ENCODE data around the gene METRN. TPM values are rescaled to one million over a fixed set of nuclear protein-coding genes. Genes with fewer than 3 reads are reported as not detected.
"Not testable (repeated sequence)": the region's sequence is repeated elsewhere in the genome, so short reads cannot be mapped to it uniquely, and the experiment has no call there.

Gene METRN
- total and polyA plus RNA-seq, 2 donors (not counting 1 experiment from before 2014, with no cell fraction given) = 5.3 to 35.3 TPM

GRCh38 chr16:741986-742629 is 27.2 kb downstream of the METRN start:
- Histone ChIP-seq H3K36me3 (ENCODE audit: control insufficient read depth, insufficient read depth, low read length) (peaks cover 3% of the 10 kb centered on the region), H3K27me3 (ENCODE audit: control insufficient read depth, insufficient read depth, low read length) (no peaks in the 10 kb centered on the region), H3K4me1 (ENCODE audit: control insufficient read depth, extremely low read depth, insufficient read depth, low read length) (no peaks in the 10 kb centered on the region), H3K4me3 (replicated peaks in 1 of 4; ENCODE audit: control extremely low read depth in 1 of 4, insufficient read depth in 1 of 4, low read depth in 3 of 4, low read length in 4 of 4) (no peak overlapping the region), H3K27ac (ENCODE audit: insufficient read depth, low read length) (no peak overlapping the region), H3K79me2 (ENCODE audit: control insufficient read depth, insufficient read depth, low read length) (peaks cover 3% of the 10 kb centered on the region), H3K4me2 (ENCODE audit: extremely low read depth, insufficient read depth, low read length) (no peak overlapping the region), H3K9ac (ENCODE audit: insufficient read depth, low read length) (no peak overlapping the region), H2AFZ (ENCODE audit: low read length) (no peak overlapping the region), H3K9me3 (ENCODE audit: control insufficient read depth, insufficient read depth, low read depth, low read length) (no peaks in the 10 kb centered on the region), H4K20me1 (ENCODE audit: control insufficient read depth, extremely low read depth, insufficient read depth, low read length) (no peaks in the 10 kb centered on the region)
- TF ChIP-seq EZH2 (IDR thresholded peaks at IDR 0.05; ENCODE audit: low read length, missing control alignments) = no peak
- TF ChIP-seq CTCF (conservative IDR thresholded peaks at IDR 0.05 in 1 of 2, IDR thresholded peaks at IDR 0.05 in 1 of 2; ENCODE audit: low read depth in 1 of 2, low read length in 2 of 2) = no peak
- DNase-seq (ENCODE audit: low read depth in 2 of 2) = no peak

DNA sequence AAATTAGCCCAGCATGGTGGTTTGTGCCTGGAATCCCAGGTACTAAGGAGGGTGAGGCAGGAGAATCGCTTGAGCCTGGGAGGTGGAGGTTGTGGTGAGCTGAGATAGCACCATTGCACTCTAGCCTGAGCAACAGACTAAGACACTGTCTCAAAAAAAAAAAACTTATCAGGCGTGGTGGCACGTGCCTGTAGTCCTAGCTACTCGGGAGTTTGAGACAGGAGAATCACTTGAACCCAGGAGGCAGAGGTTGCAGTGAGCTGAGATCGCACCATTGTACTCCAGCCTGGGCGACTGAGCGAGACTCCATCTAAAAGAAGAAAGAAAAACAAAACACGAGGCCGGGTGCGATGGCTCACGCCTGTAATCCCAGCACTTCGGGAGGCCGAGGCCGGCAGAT is 28.0 kb downstream of the METRN start:
- not testable (repeated sequence) for H3K27ac ChIP-seq (ENCODE audit: insufficient read depth, low read length); H3K9ac ChIP-seq (ENCODE audit: insufficient read depth, low read length); H3K4me1 ChIP-seq (ENCODE audit: control insufficient read depth, extremely low read depth, insufficient read depth, low read length); H2AFZ ChIP-seq (ENCODE audit: low read length); H3K27me3 ChIP-seq (ENCODE audit: control insufficient read depth, insufficient read depth, low read length); H4K20me1 ChIP-seq (ENCODE audit: control insufficient read depth, extremely low read depth, insufficient read depth, low read length); H3K4me2 ChIP-seq (ENCODE audit: extremely low read depth, insufficient read depth, low read length); H3K79me2 ChIP-seq (ENCODE audit: control insufficient read depth, insufficient read depth, low read length); H3K4me3 ChIP-seq (replicated peaks in 1 of 4; ENCODE audit: control extremely low read depth in 1 of 4, insufficient read depth in 1 of 4, low read depth in 3 of 4, low read length in 4 of 4); H3K9me3 ChIP-seq (ENCODE audit: control insufficient read depth, insufficient read depth, low read depth, low read length); DNase-seq (ENCODE audit: low read depth in 2 of 2); H3K36me3 ChIP-seq (ENCODE audit: control insufficient read depth, insufficient read depth, low read length)

GRCh38 chr16:743794-744500 is 29.0 kb downstream of the METRN start:
- Histone ChIP-seq H3K9me3 (ENCODE audit: control insufficient read depth, insufficient read depth, low read depth, low read length) (no peaks in the 10 kb centered on the region), H3K4me3 (replicated peaks in 1 of 4; ENCODE audit: control extremely low read depth in 1 of 4, insufficient read depth in 1 of 4, low read depth in 3 of 4, low read length in 4 of 4) (no peak overlapping the region), H3K9ac (ENCODE audit: insufficient read depth, low read length) (no peak overlapping the region), H3K4me1 (ENCODE audit: control insufficient read depth, extremely low read depth, insufficient read depth, low read length) (no peaks in the 10 kb centered on the region), H3K36me3 (ENCODE audit: control insufficient read depth, insufficient read depth, low read length) (no peaks in the 10 kb centered on the region), H2AFZ (ENCODE audit: low read length) (no peak overlapping the region), H3K27ac (ENCODE audit: insufficient read depth, low read length) (no peak overlapping the region), H3K27me3 (ENCODE audit: control insufficient read depth, insufficient read depth, low read length) (no peaks in the 10 kb centered on the region), H3K4me2 (ENCODE audit: extremely low read depth, insufficient read depth, low read length) (no peak overlapping the region), H4K20me1 (ENCODE audit: control insufficient read depth, extremely low read depth, insufficient read depth, low read length) (no peaks in the 10 kb centered on the region), H3K79me2 (ENCODE audit: control insufficient read depth, insufficient read depth, low read length) (peaks cover 3% of the 10 kb centered on the region)
- TF ChIP-seq CTCF (conservative IDR thresholded peaks at IDR 0.05 in 1 of 2, IDR thresholded peaks at IDR 0.05 in 1 of 2; ENCODE audit: low read depth in 1 of 2, low read length in 2 of 2) (no peak), EZH2 (IDR thresholded peaks at IDR 0.05; ENCODE audit: low read length, missing control alignments) (no peak)
- no peak for DNase-seq (ENCODE audit: low read depth in 2 of 2)

Data from fibroblast of lung (primary cell).